Loucy (cell line): ENCODE measurements around the gene THOC6.

Experiments
- H2AFZ ChIP-seq: fragments of 200-600 bp; sonication (generic); 2 replicates; pipeline ENCODE4 v1.6.0; 2016; ENCODE audit warnings: antibody characterized with exemption, mild to moderate bottlenecking, low read length, moderate library complexity
- H3F3A ChIP-seq: fragments of 200-600 bp; 2 replicates; pipeline ENCODE4 v1.6.0; 2016; ENCODE audit warnings: antibody characterized with exemption, low read depth, mild to moderate bottlenecking
- H3K27me3 ChIP-seq: fragments of 200-600 bp; sonication (generic); 2 replicates; pipeline ENCODE4 v1.6.1; 2014; ENCODE audit warnings: low read length, mild to moderate bottlenecking; ENCODE audit not compliant: insufficient read depth, poor library complexity, severe bottlenecking
- H3K36me3 ChIP-seq: fragments of 200-600 bp; sonication (generic); 2 replicates; pipeline ENCODE4 v1.6.1; 2016; ENCODE audit warnings: low read length; ENCODE audit not compliant: insufficient read depth
- H3K4me1 ChIP-seq: fragments of 200-600 bp; sonication (generic); 2 replicates; pipeline ENCODE4 v1.5.1; 2014; ENCODE audit warnings: low read length, mild to moderate bottlenecking; ENCODE audit not compliant: insufficient read depth, poor library complexity, severe bottlenecking
- H3K4me2 ChIP-seq: fragments of 200-600 bp; sonication (generic); 2 replicates; pipeline ENCODE4 v1.6.0; 2014; ENCODE audit warnings: antibody characterized with exemption, low read length, low read depth, mild to moderate bottlenecking; ENCODE audit not compliant: poor library complexity, severe bottlenecking
- H3K4me3 ChIP-seq: fragments of 200-600 bp; sonication (generic); 2 replicates; pipeline ENCODE4 v1.5.1; 2014; ENCODE audit warnings: low read length, mild to moderate bottlenecking, mixed read lengths; ENCODE audit not compliant: poor library complexity, severe bottlenecking
- H3K79me2 ChIP-seq: fragments of 200-600 bp; sonication (generic); 2 replicates; pipeline ENCODE4 v1.6.1; 2014; ENCODE audit warnings: low read length; ENCODE audit not compliant: insufficient read depth
- H3K9ac ChIP-seq: fragments of 200-600 bp; sonication (generic); 2 replicates; pipeline ENCODE4 v1.6.0; 2014; ENCODE audit warnings: mild to moderate bottlenecking, low read depth, low read length, moderate library complexity; ENCODE audit not compliant: poor library complexity, severe bottlenecking
- H3K9me2 ChIP-seq: fragments of 200-600 bp; sonication (generic); replicated peaks from 2 replicates; pipeline ENCODE4 v1.6.1; 2016; ENCODE audit warnings: low read depth, low read length, mixed read lengths
- H3K9me3 ChIP-seq: fragments of 200-600 bp; sonication (generic); 2 replicates; pipeline ENCODE4 v1.6.1; 2014; ENCODE audit warnings: mild to moderate bottlenecking, antibody characterized with exemption, low read length, low read depth; ENCODE audit not compliant: insufficient read depth
- H4K20me1 ChIP-seq: fragments of 200-600 bp; sonication (generic); 2 replicates; pipeline ENCODE4 v1.6.0; 2014; ENCODE audit warnings: antibody characterized with exemption, low read length, mild to moderate bottlenecking; ENCODE audit not compliant: insufficient read depth, poor library complexity, severe bottlenecking
- CTCF ChIP-seq: fragments of 200-600 bp; sonication (generic); conservative IDR thresholded peaks from 2 replicates; pipeline ENCODE4 v1.5.1; 2014; ENCODE audit warnings: mild to moderate bottlenecking, antibody characterized with exemption, low read length
- EZH2phosphoT487 ChIP-seq: fragments of 200-600 bp; IDR thresholded peaks from 2 replicates; pipeline ENCODE4 v1.6.1; 2018; ENCODE audit warnings: antibody characterized with exemption, mild to moderate bottlenecking, moderate library complexity, borderline replicate concordance

THOC6 gene

GRCh38 chr16:2979669-2980226 lies 44.1 kb upstream of the THOC6 start:
- no peaks in the 10 kb centered on the region for H3K4me1 ChIP-seq
- no peaks in the 10 kb centered on the region for H3F3A ChIP-seq
- peak overlapping the region; percentile 75 for H3K4me2 ChIP-seq
- H3K79me2 ChIP-seq = peaks cover 30% of the 10 kb centered on the region
- no peaks in the 10 kb centered on the region for H4K20me1 ChIP-seq
- H3K27me3 ChIP-seq = no peaks in the 10 kb centered on the region
- peak overlapping the region; percentile 88 for H3K9ac ChIP-seq
- TF ChIP-seq CTCF (no peak), EZH2phosphoT487 (no peak)
- no peaks in the 10 kb centered on the region for H3K9me2 ChIP-seq
- peak overlapping the region; percentile 87 for H3K4me3 ChIP-seq
- no peaks in the 10 kb centered on the region for H3K36me3 ChIP-seq
- no peaks in the 10 kb centered on the region for H3K9me3 ChIP-seq
- peak overlapping the region; percentile 49; the same call in 1 of the 2 replicates for H2AFZ ChIP-seq

GRCh38 chr16:2980227-2981176 lies 43.3 kb upstream of the THOC6 start, which contains the start of gene PKMYT1:
Gene PKMYT1, minus strand, starts transcription at chr16:2980446. Its CDS starts 789 bp downstream, at chr16:2979657.
- no peaks in the 10 kb centered on the region for H3K27me3 ChIP-seq
- H3K9ac ChIP-seq = peak within 1 kb of the TSS; percentile 88
- H3K4me2 ChIP-seq = peak within 1 kb of the TSS; percentile 75
- H4K20me1 ChIP-seq = no peaks in the 10 kb centered on the region
- no peaks in the 10 kb centered on the region for H3K36me3 ChIP-seq
- H3K9me2 ChIP-seq = no peaks in the 10 kb centered on the region
- peak within 1 kb of the TSS; percentile 63 for H2AFZ ChIP-seq
- H3K4me1 ChIP-seq = no peaks in the 10 kb centered on the region
- H3K4me3 ChIP-seq = peak within 1 kb of the TSS; percentile 87
- H3K9me3 ChIP-seq = no peaks in the 10 kb centered on the region
- no peak for TF ChIP-seq EZH2phosphoT487
- TF ChIP-seq CTCF = no peak
- peaks cover 30% of the 10 kb centered on the region for H3K79me2 ChIP-seq
- H3F3A ChIP-seq = no peaks in the 10 kb centered on the region

GRCh38 chr16:2981177-2981898 lies 42.5 kb upstream of the THOC6 start:
- no peaks in the 10 kb centered on the region for H3K36me3 ChIP-seq
- H3K9me3 ChIP-seq = no peaks in the 10 kb centered on the region
- peak overlapping the region; percentile 87 for H3K4me3 ChIP-seq
- H3K27me3 ChIP-seq = no peaks in the 10 kb centered on the region
- TF ChIP-seq CTCF = no peak
- no peak for TF ChIP-seq EZH2phosphoT487
- no peaks in the 10 kb centered on the region for H3K4me1 ChIP-seq
- H3K9ac ChIP-seq = peak overlapping the region; percentile 88
- H3K79me2 ChIP-seq = peaks cover 30% of the 10 kb centered on the region
- H2AFZ ChIP-seq = no peak overlapping the region
- no peaks in the 10 kb centered on the region for H3F3A ChIP-seq
- no peaks in the 10 kb centered on the region for H3K9me2 ChIP-seq
- H3K4me2 ChIP-seq = peak overlapping the region; percentile 67
- H4K20me1 ChIP-seq = no peaks in the 10 kb centered on the region
